Measurements from ENCODE around the gene C1QTNF8. TPM values are rescaled to one million over a fixed set of nuclear protein-coding genes. Genes with fewer than 3 reads are reported as not detected.

The C1QTNF8 gene
- total and polyA plus RNA-seq, 2 of the 13 experiments (the other 11 are each of a cell fraction or from before 2014, with no cell fraction given) = 0.09 TPM; not detected in 1

GRCh38 chr16:1078579-1079021 is 17.4 kb downstream of the C1QTNF8 start (continued):
- no peak for TF ChIP-seq NR0B2 (CRISPR knock-in tag; IDR thresholded peaks at IDR 0.05)
- no peak for TF ChIP-seq TRIM22 (IDR thresholded peaks at IDR 0.05)
- peak; percentile 92 for TF ChIP-seq IKZF5 (CRISPR knock-in tag; IDR thresholded peaks at IDR 0.05)
- no peak for TF ChIP-seq MBNL3 (CRISPR knock-in tag; conservative IDR thresholded peaks at IDR 0.05)
- peak; percentile 87 for TF ChIP-seq ZFP91 (CRISPR knock-in tag; IDR thresholded peaks at IDR 0.05; ENCODE audit: borderline replicate concordance)
- TF ChIP-seq YY1 (IDR thresholded peaks at IDR 0.05; ENCODE audit: insufficient read depth, insufficient replicate concordance, low read depth, low read length) = peak; percentile 57
- no peak for TF ChIP-seq SMARCE1 (IDR thresholded peaks at IDR 0.05; ENCODE audit: borderline replicate concordance)
- TF ChIP-seq NFKBIZ (CRISPR knock-in tag; IDR thresholded peaks at IDR 0.05) = peak; percentile 92
- TF ChIP-seq ETS1 (CRISPR knock-in tag; IDR thresholded peaks at IDR 0.05) = no peak
- TF ChIP-seq ZNF879 (CRISPR knock-in tag; IDR thresholded peaks at IDR 0.05) = peak; percentile 94
- no peak for TF ChIP-seq ZNF230 (CRISPR knock-in tag; IDR thresholded peaks at IDR 0.05)
- peak; percentile 63; the same call in 1 of the 2 replicates for TF ChIP-seq RCOR2 (CRISPR knock-in tag; IDR thresholded peaks at IDR 0.05)
- TF ChIP-seq ZMYM3 (CRISPR knock-in tag; IDR thresholded peaks at IDR 0.05) = peak; percentile 50; the same call in 1 of the 2 replicates
- TF ChIP-seq ERF (CRISPR knock-in tag; IDR thresholded peaks at IDR 0.05) = peak; percentile 96
- no peak for TF ChIP-seq SIN3B (IDR thresholded peaks at IDR 0.05; ENCODE audit: low read length)
- no peak for TF ChIP-seq PAX8 (CRISPR knock-in tag; IDR thresholded peaks at IDR 0.05; ENCODE audit: borderline replicate concordance)
- TF ChIP-seq ETV6 (CRISPR knock-in tag; conservative IDR thresholded peaks at IDR 0.05) = no peak
- TF ChIP-seq ZNF335 (CRISPR knock-in tag; IDR thresholded peaks at IDR 0.05) = 0 out of 2 replicates have a peak, but pooled peaks have one; percentile 75
- TF ChIP-seq ZNF572 (CRISPR knock-in tag; IDR thresholded peaks at IDR 0.05) = no peak
- no peak for TF ChIP-seq HNF4G (IDR thresholded peaks at IDR 0.05; ENCODE audit: borderline replicate concordance, low read depth, low read length)
- no peak; the same call in 1 of the 2 replicates for TF ChIP-seq HNF4G (CRISPR knock-in tag; IDR thresholded peaks at IDR 0.05; ENCODE audit: borderline replicate concordance, low read depth)
- no peak for TF ChIP-seq U2AF1 (optimal IDR thresholded peaks at IDR 0.05; ENCODE audit: low read depth, low read length)
- TF ChIP-seq ZSCAN12 (CRISPR knock-in tag; IDR thresholded peaks at IDR 0.05) = peak; percentile 92; the same call in 1 of the 2 replicates
